Thymus (tissue), 11 donors: ENCODE measurements around the gene WDR90. TPM values are rescaled to one million over a fixed set of nuclear protein-coding genes. Genes with fewer than 3 reads are reported as not detected.

Experiments
- DNase-seq, 9 donors: peaks; one replicate each; pipeline ENCODE4 v3.0.0-alpha.2; 2013; ENCODE audit warnings: low spot score in 9 of 9, low read depth in 6 of 9, missing footprints in 1 of 9
- H3K27ac ChIP-seq, 2 donors: one replicate each; pipeline ENCODE4 v1.5.1; 2013; ENCODE audit warnings: control low read depth in 1 of 2, low read depth in 1 of 2, low read length in 1 of 2, mild to moderate bottlenecking in 1 of 2, moderate library complexity in 1 of 2
- H3K27me3 ChIP-seq, 2 donors: one replicate each; pipeline ENCODE4 v1.5.1; 2013; ENCODE audit warnings: low read length in 1 of 2; ENCODE audit not compliant: control insufficient read depth in 2 of 2, insufficient read depth in 1 of 2
- H3K36me3 ChIP-seq, 2 donors: one replicate each; pipeline ENCODE4 v1.5.1; 2013; ENCODE audit warnings: low read length in 1 of 2, mild to moderate bottlenecking in 1 of 2, moderate library complexity in 1 of 2; ENCODE audit not compliant: control insufficient read depth in 2 of 2, insufficient read depth in 2 of 2
- H3K4me1 ChIP-seq, 2 donors: one replicate each; pipeline ENCODE4 v1.5.1; 2013; ENCODE audit warnings: low read length in 2 of 2; ENCODE audit not compliant: control insufficient read depth in 2 of 2, insufficient read depth in 2 of 2
- H3K4me3 ChIP-seq, 2 donors: one replicate each; pipeline ENCODE4 v1.5.1; 2013; ENCODE audit warnings: low read length in 2 of 2, control low read depth in 1 of 2, mild to moderate bottlenecking in 1 of 2
- H3K9me3 ChIP-seq, 2 donors: one replicate each; pipeline ENCODE4 v1.5.1; 2013; ENCODE audit warnings: low read length in 1 of 2, mild to moderate bottlenecking in 1 of 2; ENCODE audit not compliant: control insufficient read depth in 2 of 2, insufficient read depth in 1 of 2
- WGBS: extraction: QIAGEN DNeasy Blood & Tissue Kit; methylation state at CpG from one replicate; pipeline ENCODE4 v1.1.7; 2013; 5-methylcytosine and 5-hydroxymethylcytosine counted together
- polyA plus RNA-seq: library from polyadenylated mRNA; stranded (reverse); fragments of 200-250 nt; gene quantifications from one replicate; pipeline ENCODE4 v1.2.3, GENCODE V29; 2013
- total RNA-seq: library from RNA; stranded (reverse); fragments of 120-200 nt; gene quantifications from one replicate; pipeline ENCODE4 v1.2.4, GENCODE V29; 2013
- donor health status: healthy.

Gene WDR90
- total and polyA plus RNA-seq, 2 donors: 10.1 to 22.6 TPM

- WGBS: 2% methylated on average over 115 of the region's 115 CpGs
- no peak for DNase-seq
- no peak within 1 kb of the TSS for H3K27ac ChIP-seq
- H3K36me3 ChIP-seq: no peaks in the 10 kb centered on the region
- H3K27me3 ChIP-seq: peaks cover 70 to 95% of the 10 kb centered on the region in 2 donors
- peak within 1 kb of the TSS in 1 of 2 donors; percentile 38 for H3K4me3 ChIP-seq
- H3K9me3 ChIP-seq: peaks cover 1 to 4% of the 10 kb centered on the region in 2 donors
- peaks cover 1 to 6% of the 10 kb centered on the region in 2 donors for H3K4me1 ChIP-seq
Observed at GRCh38 chr16:705431-706188, 56.4 kb downstream of the WDR90 start, which contains the start of gene FBXL16. Gene FBXL16, minus strand, starts transcription at chr16:705801. Its CDS starts 8,396 bp downstream, at chr16:697405.

GRCh38 chr16:706189-707061, 57.3 kb downstream of the WDR90 start:
- H3K4me1 ChIP-seq: peaks cover 0 to 6% of the 10 kb centered on the region in 2 donors
- DNase-seq: no peak
- H3K9me3 ChIP-seq: peaks cover 0 to 1% of the 10 kb centered on the region in 2 donors
- H3K27me3 ChIP-seq: peaks cover 62 to 95% of the 10 kb centered on the region in 2 donors
- H3K36me3 ChIP-seq: no peaks in the 10 kb centered on the region
- 8% methylated on average over 49 of the region's 49 CpGs for WGBS
- H3K27ac ChIP-seq: no peak overlapping the region
- H3K4me3 ChIP-seq: peak overlapping the region in 1 of 2 donors; percentile 38

GRCh38 chr16:707062-707538, 57.9 kb downstream of the WDR90 start:
- 55% methylated on average over 14 of the region's 14 CpGs for WGBS
- H3K9me3 ChIP-seq: peaks cover 0 to 1% of the 10 kb centered on the region in 2 donors
- H3K4me1 ChIP-seq: peaks cover 0 to 6% of the 10 kb centered on the region in 2 donors
- DNase-seq: no peak
- peaks cover 55 to 93% of the 10 kb centered on the region in 2 donors for H3K27me3 ChIP-seq
- no peak overlapping the region for H3K27ac ChIP-seq
- H3K36me3 ChIP-seq: no peaks in the 10 kb centered on the region
- no peak overlapping the region for H3K4me3 ChIP-seq

GRCh38 chr16:708019-708418, 58.9 kb downstream of the WDR90 start:
- no peak for DNase-seq
- H3K27ac ChIP-seq: no peak overlapping the region
- WGBS: 63% methylated on average over 3 of the region's 3 CpGs
- H3K4me1 ChIP-seq: peaks cover 0 to 6% of the 10 kb centered on the region in 2 donors
- H3K4me3 ChIP-seq: no peak overlapping the region
- H3K9me3 ChIP-seq: peaks cover 0 to 1% of the 10 kb centered on the region in 2 donors
- H3K36me3 ChIP-seq: no peaks in the 10 kb centered on the region
- H3K27me3 ChIP-seq: peaks cover 46 to 87% of the 10 kb centered on the region in 2 donors

- no peak for DNase-seq
- H3K27ac ChIP-seq: no peak overlapping the region
- 77% methylated on average over 4 of the region's 4 CpGs for WGBS
- H3K9me3 ChIP-seq: peaks cover 0 to 1% of the 10 kb centered on the region in 2 donors
- no peak overlapping the region for H3K4me3 ChIP-seq
- no peaks in the 10 kb centered on the region for H3K36me3 ChIP-seq
- peaks cover 40 to 83% of the 10 kb centered on the region in 2 donors for H3K27me3 ChIP-seq
- peaks cover 0 to 6% of the 10 kb centered on the region in 2 donors for H3K4me1 ChIP-seq
Observed at GRCh38 chr16:708959-709358, 59.8 kb downstream of the WDR90 start.

GRCh38 chr16:709566-710499, 60.7 kb downstream of the WDR90 start:
- Histone ChIP-seq H3K9me3 (no peaks in the 10 kb centered on the region), H3K36me3 (no peaks in the 10 kb centered on the region), H3K4me1 (peaks cover 5 to 15% of the 10 kb centered on the region in 2 donors), H3K27me3 (peaks cover 34 to 82% of the 10 kb centered on the region in 2 donors), H3K4me3 (no peak overlapping the region), H3K27ac (no peak overlapping the region)
- 49% methylated on average over 30 of the region's 30 CpGs for WGBS
- DNase-seq: no peak

- H3K9me3 ChIP-seq: no peaks in the 10 kb centered on the region
- WGBS: 77% methylated on average over 21 of the region's 21 CpGs
- H3K27me3 ChIP-seq: peaks cover 26 to 81% of the 10 kb centered on the region in 2 donors
- H3K4me3 ChIP-seq: no peak overlapping the region
- H3K4me1 ChIP-seq: peaks cover 5 to 15% of the 10 kb centered on the region in 2 donors
- H3K36me3 ChIP-seq: no peaks in the 10 kb centered on the region
- H3K27ac ChIP-seq: no peak overlapping the region
- DNase-seq: no peak
Observed at GRCh38 chr16:710500-711075, 61.4 kb downstream of the WDR90 start.

- Histone ChIP-seq H3K36me3 (no peaks in the 10 kb centered on the region), H3K27ac (no peak overlapping the region), H3K27me3 (peaks cover 21 to 83% of the 10 kb centered on the region in 2 donors), H3K4me1 (peaks cover 8 to 17% of the 10 kb centered on the region in 2 donors), H3K9me3 (no peaks in the 10 kb centered on the region), H3K4me3 (no peak overlapping the region)
- 85% methylated on average over 12 of the region's 12 CpGs for WGBS
- DNase-seq: no peak
Observed at GRCh38 chr16:711084-711483, 61.9 kb downstream of the WDR90 start.
